GM12892 (cell line): ENCODE results near the gene ZFP28.

ENCODE experiments used
- POLR2A ChIP-seq: IDR thresholded peaks from 2 replicates; pipeline ENCODE4 v1.6.1; 2011; ENCODE audit warnings: low read depth, low read length, control low read depth
- POLR2AphosphoS5 ChIP-seq: IDR thresholded peaks from 2 replicates; pipeline ENCODE4 v1.6.1; 2011; ENCODE audit warnings: low read depth, low read length, control low read depth

- no peak for TF ChIP-seq POLR2AphosphoS5
- no peak for TF ChIP-seq POLR2A
These were observed 47.3 kb upstream of the ZFP28 start for GRCh38 chr19:56491399-56491798.
